Measurements from ENCODE around the gene TNIK. TPM values are rescaled to one million over a fixed set of nuclear protein-coding genes. Genes with fewer than 3 reads are reported as not detected.

The TNIK gene
- total and polyA plus RNA-seq, 2 experiments from 2014 or later: 14.6 to 34.3 TPM

GRCh38 chr3:171297951-171298350 lies 162.3 kb downstream of the TNIK start:
- Histone ChIP-seq H3K4me3 (no peak overlapping the region), H3K27me3 (ENCODE audit: insufficient read depth) (no peaks in the 10 kb centered on the region), H3K27ac (ENCODE audit: low read depth) (no peak overlapping the region), H4K20me1 (replicated peaks; ENCODE audit: insufficient read depth) (no peaks in the 10 kb centered on the region; the same call in 1 of the 2 replicates), H3K36me3 (ENCODE audit: insufficient read depth) (no peaks in the 10 kb centered on the region), H2AFZ (no peak overlapping the region), H3K9me2 (ENCODE audit: insufficient read depth) (peaks cover 10% of the 10 kb centered on the region; the same call in 1 of the 2 replicates), H3F3A (replicated peaks; ENCODE audit: low read depth) (no peaks in the 10 kb centered on the region), H3K4me2 (no peak overlapping the region), H3K79me2 (replicated peaks; ENCODE audit: insufficient read depth) (peaks cover 13% of the 10 kb centered on the region), H3K4me1 (ENCODE audit: insufficient read depth) (peaks cover 10% of the 10 kb centered on the region)
- no peaks in the 10 kb centered on the region for H3K36me3 Mint-ChIP-seq (ENCODE audit: low read depth)
- ATAC-seq (no peak), DNase-seq (ENCODE audit: low spot score) (no peak)
- H3K27ac Mint-ChIP-seq: no peak overlapping the region
- TF ChIP-seq EZH2phosphoT487 (IDR thresholded peaks at IDR 0.05; ENCODE audit: unreplicated experiment) (no peak), ZNF331 (CRISPR knock-in tag; IDR thresholded peaks at IDR 0.05; ENCODE audit: low read depth) (no peak), EZH2 (IDR thresholded peaks at IDR 0.05; ENCODE audit: low read depth, unreplicated experiment) (no peak), NANOG (IDR thresholded peaks at IDR 0.05; ENCODE audit: borderline replicate concordance) (no peak), CREB1 (CRISPR knock-in tag; IDR thresholded peaks at IDR 0.05; ENCODE audit: low read depth) (no peak), JUNB (IDR thresholded peaks at IDR 0.05; ENCODE audit: unreplicated experiment) (no peak), REST (IDR thresholded peaks at IDR 0.05; ENCODE audit: unreplicated experiment) (no peak), STAT1 (IDR thresholded peaks at IDR 0.05; ENCODE audit: unreplicated experiment) (no peak), POLR2AphosphoS5 (IDR thresholded peaks at IDR 0.05; ENCODE audit: low read depth) (no peak)
- TF ChIP-seq, protein P1, sequence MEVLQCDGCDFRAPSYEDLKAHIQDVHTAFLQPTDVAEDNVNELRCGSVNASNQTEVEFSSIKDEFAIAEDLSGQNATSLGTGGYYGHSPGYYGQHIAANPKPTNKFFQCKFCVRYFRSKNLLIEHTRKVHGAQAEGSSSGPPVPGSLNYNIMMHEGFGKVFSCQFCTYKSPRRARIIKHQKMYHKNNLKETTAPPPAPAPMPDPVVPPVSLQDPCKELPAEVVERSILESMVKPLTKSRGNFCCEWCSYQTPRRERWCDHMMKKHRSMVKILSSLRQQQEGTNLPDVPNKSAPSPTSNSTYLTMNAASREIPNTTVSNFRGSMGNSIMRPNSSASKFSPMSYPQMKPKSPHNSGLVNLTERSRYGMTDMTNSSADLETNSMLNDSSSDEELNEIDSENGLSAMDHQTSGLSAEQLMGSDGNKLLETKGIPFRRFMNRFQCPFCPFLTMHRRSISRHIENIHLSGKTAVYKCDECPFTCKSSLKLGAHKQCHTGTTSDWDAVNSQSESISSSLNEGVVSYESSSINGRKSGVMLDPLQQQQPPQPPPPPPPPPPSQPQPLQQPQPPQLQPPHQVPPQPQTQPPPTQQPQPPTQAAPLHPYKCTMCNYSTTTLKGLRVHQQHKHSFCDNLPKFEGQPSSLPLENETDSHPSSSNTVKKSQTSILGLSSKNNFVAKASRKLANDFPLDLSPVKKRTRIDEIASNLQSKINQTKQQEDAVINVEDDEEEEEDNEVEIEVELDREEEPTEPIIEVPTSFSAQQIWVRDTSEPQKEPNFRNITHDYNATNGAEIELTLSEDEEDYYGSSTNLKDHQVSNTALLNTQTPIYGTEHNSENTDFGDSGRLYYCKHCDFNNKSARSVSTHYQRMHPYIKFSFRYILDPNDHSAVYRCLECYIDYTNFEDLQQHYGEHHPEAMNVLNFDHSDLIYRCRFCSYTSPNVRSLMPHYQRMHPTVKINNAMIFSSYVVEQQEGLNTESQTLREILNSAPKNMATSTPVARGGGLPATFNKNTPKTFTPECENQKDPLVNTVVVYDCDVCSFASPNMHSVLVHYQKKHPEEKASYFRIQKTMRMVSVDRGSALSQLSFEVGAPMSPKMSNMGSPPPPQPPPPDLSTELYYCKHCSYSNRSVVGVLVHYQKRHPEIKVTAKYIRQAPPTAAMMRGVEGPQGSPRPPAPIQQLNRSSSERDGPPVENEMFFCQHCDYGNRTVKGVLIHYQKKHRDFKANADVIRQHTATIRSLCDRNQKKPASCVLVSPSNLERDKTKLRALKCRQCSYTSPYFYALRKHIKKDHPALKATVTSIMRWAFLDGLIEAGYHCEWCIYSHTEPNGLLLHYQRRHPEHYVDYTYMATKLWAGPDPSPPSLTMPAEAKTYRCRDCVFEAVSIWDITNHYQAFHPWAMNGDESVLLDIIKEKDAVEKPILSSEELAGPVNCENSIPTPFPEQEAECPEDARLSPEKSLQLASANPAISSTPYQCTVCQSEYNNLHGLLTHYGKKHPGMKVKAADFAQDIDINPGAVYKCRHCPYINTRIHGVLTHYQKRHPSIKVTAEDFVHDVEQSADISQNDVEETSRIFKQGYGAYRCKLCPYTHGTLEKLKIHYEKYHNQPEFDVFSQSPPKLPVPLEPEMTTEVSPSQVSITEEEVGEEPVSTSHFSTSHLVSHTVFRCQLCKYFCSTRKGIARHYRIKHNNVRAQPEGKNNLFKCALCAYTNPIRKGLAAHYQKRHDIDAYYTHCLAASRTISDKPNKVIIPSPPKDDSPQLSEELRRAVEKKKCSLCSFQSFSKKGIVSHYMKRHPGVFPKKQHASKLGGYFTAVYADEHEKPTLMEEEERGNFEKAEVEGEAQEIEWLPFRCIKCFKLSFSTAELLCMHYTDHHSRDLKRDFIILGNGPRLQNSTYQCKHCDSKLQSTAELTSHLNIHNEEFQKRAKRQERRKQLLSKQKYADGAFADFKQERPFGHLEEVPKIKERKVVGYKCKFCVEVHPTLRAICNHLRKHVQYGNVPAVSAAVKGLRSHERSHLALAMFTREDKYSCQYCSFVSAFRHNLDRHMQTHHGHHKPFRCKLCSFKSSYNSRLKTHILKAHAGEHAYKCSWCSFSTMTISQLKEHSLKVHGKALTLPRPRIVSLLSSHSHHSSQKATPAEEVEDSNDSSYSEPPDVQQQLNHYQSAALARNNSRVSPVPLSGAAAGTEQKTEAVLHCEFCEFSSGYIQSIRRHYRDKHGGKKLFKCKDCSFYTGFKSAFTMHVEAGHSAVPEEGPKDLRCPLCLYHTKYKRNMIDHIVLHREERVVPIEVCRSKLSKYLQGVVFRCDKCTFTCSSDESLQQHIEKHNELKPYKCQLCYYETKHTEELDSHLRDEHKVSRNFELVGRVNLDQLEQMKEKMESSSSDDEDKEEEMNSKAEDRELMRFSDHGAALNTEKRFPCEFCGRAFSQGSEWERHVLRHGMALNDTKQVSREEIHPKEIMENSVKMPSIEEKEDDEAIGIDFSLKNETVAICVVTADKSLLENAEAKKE (CRISPR knock-in tag; IDR thresholded peaks at IDR 0.05): no peak
- TF ChIP-seq, protein P2, sequence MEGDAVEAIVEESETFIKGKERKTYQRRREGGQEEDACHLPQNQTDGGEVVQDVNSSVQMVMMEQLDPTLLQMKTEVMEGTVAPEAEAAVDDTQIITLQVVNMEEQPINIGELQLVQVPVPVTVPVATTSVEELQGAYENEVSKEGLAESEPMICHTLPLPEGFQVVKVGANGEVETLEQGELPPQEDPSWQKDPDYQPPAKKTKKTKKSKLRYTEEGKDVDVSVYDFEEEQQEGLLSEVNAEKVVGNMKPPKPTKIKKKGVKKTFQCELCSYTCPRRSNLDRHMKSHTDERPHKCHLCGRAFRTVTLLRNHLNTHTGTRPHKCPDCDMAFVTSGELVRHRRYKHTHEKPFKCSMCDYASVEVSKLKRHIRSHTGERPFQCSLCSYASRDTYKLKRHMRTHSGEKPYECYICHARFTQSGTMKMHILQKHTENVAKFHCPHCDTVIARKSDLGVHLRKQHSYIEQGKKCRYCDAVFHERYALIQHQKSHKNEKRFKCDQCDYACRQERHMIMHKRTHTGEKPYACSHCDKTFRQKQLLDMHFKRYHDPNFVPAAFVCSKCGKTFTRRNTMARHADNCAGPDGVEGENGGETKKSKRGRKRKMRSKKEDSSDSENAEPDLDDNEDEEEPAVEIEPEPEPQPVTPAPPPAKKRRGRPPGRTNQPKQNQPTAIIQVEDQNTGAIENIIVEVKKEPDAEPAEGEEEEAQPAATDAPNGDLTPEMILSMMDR (conservative IDR thresholded peaks at IDR 0.05; ENCODE audit: low read depth in 2 of 2): no peak
- H3K4me1 Mint-ChIP-seq: peaks cover 16% of the 10 kb centered on the region
- no peaks in the 10 kb centered on the region for H3K9me3 Mint-ChIP-seq
- no peak overlapping the region for H3K4me3 Mint-ChIP-seq
- no peaks in the 10 kb centered on the region for H3K27me3 Mint-ChIP-seq (ENCODE audit: insufficient read depth, low read depth, poor library complexity)
